HG02678 (cell line): ENCODE measurements around the gene TMEM167B.
A peak's percentile ranks its signal among the peaks of the same experiment; 100 is the strongest.
"Not testable (repeated sequence)": the region's sequence is repeated elsewhere in the genome, so short reads cannot be mapped to it uniquely, and the experiment has no call there.

ENCODE experiments used
- ATAC-seq: cut with Tn5 transposase; IDR thresholded peaks from one replicate; pipeline ENCODE4 v1.9.1; 2021; ENCODE audit warnings: mild to moderate bottlenecking, moderate library complexity; ENCODE audit not compliant: unreplicated experiment

TMEM167B gene

GRCh38 chr1:109090196-109091077 lies at the start of gene TMEM167B:
Gene TMEM167B (plus strand): TSS chr1:109090764. CDS start chr1:109090873, 109 bp downstream.
- peak; percentile 91 for ATAC-seq

GRCh38 chr1:109040989-109041620 lies 49.5 kb upstream of the TMEM167B start:
- ATAC-seq: peak; percentile 23

GRCh38 chr1:109041621-109042468 lies 48.7 kb upstream of the TMEM167B start, which contains the start of gene WDR47:
Gene WDR47 (minus strand): TSS chr1:109042102. CDS start chr1:109023512, 18,590 bp downstream.
- ATAC-seq: peak; percentile 97

GRCh38 chr1:109045595-109045994 lies 45.0 kb upstream of the TMEM167B start:
- ATAC-seq: no peak

GRCh38 chr1:109046671-109047070 lies 43.9 kb upstream of the TMEM167B start:
- ATAC-seq: no peak

GRCh38 chr1:109047339-109047738 lies 43.2 kb upstream of the TMEM167B start:
- ATAC-seq: no peak

GRCh38 chr1:109048335-109048734 lies 42.2 kb upstream of the TMEM167B start:
- ATAC-seq: no peak

- ATAC-seq: no peak
Observed at GRCh38 chr1:109050228-109050995, 40.2 kb upstream of the TMEM167B start.

- ATAC-seq: not testable (repeated sequence)
Observed at GRCh38 chr1:109052145-109052544, 38.4 kb upstream of the TMEM167B start.

GRCh38 chr1:109056064-109056463 lies 34.5 kb upstream of the TMEM167B start:
- no peak for ATAC-seq

- ATAC-seq: no peak
Observed at GRCh38 chr1:109059026-109059425, 31.5 kb upstream of the TMEM167B start.

GRCh38 chr1:109060707-109061106 lies 29.9 kb upstream of the TMEM167B start:
- ATAC-seq: no peak

- ATAC-seq: no peak
Observed at GRCh38 chr1:109061183-109061582, 29.4 kb upstream of the TMEM167B start.

GRCh38 chr1:109065137-109065536 lies 25.4 kb upstream of the TMEM167B start:
- ATAC-seq: no peak

- no peak for ATAC-seq
Observed at GRCh38 chr1:109067883-109068282, 22.7 kb upstream of the TMEM167B start.

GRCh38 chr1:109069294-109069693 lies 21.3 kb upstream of the TMEM167B start:
- no peak for ATAC-seq

GRCh38 chr1:109075531-109076490 lies 14.8 kb upstream of the TMEM167B start, which contains the start of gene TAF13:
Gene TAF13 (minus strand): TSS chr1:109076003. CDS start chr1:109075947, 56 bp downstream.
- ATAC-seq: peak; percentile 100

- ATAC-seq: no peak
Observed at GRCh38 chr1:109078317-109078716, 12.2 kb upstream of the TMEM167B start.

- no peak for ATAC-seq
Observed at GRCh38 chr1:109079240-109079622, 11.3 kb upstream of the TMEM167B start.
